ENCODE measurements around the gene CER1.

The CER1 gene, protein sequence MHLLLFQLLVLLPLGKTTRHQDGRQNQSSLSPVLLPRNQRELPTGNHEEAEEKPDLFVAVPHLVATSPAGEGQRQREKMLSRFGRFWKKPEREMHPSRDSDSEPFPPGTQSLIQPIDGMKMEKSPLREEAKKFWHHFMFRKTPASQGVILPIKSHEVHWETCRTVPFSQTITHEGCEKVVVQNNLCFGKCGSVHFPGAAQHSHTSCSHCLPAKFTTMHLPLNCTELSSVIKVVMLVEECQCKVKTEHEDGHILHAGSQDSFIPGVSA

DNA sequence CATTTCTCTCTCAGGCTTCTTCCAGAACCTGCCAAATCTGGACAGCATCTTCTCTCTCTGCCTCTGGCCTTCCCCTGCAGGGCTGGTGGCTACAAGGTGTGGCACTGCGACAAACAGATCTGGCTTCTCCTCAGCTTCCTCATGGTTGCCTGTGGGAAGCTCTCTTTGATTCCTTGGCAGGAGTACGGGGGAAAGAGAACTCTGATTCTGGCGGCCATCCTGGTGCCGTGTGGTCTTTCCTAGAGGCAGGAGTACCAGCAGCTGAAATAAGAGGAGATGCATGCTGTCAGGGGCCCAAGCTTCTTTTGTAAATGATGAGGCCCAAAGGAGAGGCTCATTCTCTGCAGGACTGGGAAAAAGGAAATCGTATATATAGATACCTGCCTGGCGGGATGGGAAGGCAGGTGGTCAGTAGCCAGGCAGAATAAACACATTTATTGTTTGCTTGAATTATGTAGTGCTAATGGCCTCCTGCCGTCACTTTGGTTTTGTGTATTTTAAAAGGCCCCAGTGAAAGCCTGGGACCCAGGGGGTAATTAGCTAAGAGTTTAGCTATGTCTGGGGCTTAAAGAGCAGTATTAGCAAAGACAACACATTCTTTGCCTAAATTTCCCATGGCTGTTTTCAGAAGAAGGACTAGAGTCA lies at the start of gene CER1:
Gene CER1 (minus strand): TSS at position 343 of the 645 bp plus-strand sequence. CDS start 61 bp downstream, at position 282.
- no peak for DNase-seq

DNA sequence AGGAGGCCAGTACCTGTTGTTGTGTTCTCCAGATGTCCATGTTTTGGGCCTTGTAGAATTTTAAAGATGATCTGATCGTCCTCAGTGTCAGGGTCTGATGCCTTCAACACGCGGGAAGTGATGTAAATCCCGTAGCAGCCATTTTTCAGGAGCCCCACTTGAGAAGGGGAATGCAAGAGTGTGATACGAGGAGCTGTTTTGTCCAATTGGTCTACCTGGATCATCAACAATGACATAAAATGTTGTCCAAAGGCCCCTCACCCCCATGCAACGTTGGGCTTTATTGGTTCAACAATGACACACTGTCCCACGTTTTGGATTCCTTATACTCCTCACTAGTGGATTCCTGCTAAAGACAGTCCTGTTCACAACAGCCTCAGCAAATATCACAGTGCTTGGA lies 48.1 kb upstream of the CER1 start:
- DNase-seq = no peak

DNA sequence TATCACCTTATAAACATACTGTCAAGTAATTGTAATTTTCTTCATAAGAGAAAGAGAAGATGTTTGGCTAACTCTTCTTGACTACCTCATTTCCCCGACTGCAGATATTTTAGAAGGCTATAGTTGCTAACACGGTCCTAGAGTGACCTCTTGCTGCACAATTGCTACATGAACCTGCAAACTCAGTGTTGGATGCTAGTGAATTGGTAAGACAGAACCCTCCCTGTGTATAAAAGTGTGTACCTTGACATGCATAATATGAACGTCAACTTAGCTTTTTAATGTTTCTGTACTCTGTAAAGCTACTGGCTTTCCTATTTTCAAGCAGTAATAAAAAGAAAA lies 46.7 kb upstream of the CER1 start:
- peak; percentile 0 to 11 for DNase-seq

DNA sequence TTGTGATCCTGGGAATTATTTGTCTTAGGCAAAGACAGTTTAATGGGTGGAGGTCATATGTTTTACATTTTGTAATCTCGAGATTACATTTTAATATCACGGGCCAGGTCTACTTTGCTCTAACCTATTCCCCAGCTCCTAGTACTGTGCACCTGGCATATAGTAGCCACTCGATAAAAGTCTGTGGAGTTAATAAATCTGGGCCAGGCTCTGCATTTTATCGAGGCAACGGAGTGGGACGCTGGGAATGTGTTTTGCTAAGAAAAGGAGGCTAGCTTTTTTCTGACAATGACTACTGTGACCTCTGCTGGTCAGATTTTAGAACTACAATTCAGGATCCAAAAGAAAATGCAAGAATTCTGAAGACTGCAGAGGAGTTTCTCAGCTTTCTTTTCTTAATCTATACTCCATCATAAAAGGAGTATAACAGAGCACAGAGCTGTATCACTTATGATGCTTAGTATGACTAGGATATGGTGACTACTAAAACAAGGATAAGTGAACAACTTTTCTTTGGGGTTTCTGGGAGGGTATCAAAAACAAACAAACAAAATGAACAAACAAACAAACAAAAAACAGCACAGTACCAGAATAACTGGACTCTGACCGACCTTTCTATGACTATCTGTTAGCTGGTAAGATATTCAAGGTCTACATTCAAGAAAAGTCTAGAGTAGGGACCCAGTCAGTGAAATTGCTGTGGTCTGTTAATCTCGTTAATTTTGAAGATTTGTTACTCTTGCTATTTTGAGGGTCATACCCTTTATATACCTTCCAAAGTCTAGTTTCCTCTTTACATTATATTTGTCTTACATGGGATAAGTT lies 46.1 kb upstream of the CER1 start:
- peak in 1 of 2 experiments; percentile 27 for DNase-seq

DNA sequence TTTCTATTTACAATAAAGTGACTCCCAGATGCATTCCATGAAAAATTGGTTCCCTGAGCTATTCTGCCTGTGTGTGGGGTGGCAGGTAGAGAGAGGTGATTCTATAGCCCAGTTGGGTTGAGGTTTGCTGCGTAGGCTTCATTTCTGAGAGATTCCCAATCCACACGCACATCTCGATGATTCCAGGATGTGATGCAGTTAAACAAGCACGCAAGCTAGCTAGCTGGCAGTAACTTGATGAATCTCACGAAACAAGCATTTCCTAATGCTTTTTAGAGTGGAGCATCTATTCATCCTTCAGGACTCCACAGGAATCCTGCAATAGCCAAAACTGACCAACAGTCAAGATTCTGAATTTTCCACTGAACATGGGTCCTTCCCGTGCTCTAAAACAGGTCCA lies 43.8 kb upstream of the CER1 start:
- no peak for DNase-seq

DNA sequence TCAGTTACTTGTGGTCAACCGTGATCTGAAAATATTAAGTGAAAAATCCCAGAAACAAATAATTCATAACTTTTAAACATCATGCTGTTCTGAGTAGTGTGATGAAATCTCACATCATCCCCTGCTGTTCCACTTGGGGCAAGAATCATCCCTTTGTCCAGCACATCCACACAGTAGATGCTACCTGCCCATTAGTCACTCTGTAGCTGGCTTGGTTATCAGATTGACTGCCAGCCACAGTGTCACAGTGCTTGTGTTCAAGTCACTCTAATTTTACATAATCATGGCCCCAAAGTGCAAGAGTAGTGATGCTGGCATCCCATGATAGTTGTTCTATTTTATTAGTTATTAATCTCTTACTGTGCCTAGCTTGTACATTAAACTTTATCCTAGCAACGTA lies 39.1 kb upstream of the CER1 start:
- DNase-seq = no peak

DNA sequence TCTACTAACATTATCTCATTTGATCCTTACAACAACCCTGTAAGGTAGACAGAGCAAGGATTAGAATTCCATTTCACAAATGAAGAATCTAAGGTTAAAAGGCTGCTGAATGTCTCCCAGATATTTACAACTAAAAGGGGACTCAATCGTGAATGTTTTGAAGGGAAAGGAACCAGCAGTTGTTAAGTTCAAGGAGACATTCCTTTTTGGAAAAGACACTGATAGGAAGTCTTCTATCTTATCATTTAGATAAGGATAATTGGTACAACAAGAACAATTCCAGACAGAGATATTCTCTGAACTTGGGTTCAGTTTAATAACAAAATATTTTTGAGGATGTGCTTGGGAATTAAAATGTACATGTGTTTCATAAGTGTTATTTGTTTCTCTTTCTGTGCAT lies 37.5 kb upstream of the CER1 start:
- no peak for DNase-seq

DNA sequence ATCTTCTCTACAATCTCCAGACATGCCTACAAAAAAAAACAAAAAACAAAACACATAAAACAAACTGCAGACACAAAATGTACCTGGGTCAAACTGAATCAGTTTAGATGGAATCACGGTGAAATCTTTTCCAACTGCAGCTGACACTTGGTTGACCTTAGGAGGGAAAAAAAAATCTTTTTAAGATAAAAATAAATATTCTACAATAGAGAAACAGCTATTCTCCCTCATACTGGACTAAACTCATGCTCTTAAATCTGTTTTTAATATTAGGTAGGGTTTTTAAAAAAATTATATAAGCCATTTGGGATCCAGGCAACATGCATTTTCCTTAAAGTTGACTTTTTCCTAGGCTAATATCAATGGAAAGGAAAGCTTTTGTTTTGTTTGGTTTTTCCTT lies 33.8 kb upstream of the CER1 start:
- DNase-seq = no peak

DNA sequence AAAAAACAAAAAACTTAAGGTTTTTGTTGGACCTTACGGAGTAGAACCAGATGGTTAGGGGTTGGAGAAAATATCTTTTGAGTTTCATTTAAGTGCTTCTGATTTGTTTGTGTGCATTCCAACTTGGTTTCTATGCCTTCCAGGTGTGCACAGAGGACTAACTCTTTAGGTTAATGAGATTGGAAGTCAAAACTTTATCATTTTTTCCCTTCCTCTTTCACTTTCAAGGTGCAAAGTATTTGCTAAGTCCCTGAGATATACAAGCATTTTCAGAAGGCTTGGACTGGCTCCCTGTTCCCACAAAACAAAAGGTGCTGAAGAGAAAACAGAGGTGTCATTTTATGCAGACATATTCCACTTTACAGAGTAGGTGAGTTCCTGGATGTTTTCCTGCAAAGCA lies 30.3 kb upstream of the CER1 start:
- DNase-seq = no peak

DNA sequence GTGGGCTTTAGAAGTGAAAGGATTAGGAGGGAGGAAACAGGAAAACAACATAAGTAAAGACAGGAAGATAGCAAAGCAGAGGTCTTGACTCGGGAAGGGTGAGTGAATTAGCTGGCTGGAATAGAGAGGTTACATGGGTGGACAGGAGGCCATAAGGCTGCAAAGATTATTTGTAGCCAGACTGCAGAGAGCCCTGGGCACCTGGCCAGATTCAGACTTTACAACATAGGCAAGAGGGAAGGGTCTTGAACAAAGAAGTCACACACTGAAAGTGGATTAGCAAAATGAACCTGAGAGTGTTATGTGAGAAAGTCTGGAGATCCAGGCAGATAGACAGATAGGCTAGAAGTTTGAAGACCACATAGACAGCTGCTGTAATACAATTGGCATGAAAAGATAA lies 29.7 kb upstream of the CER1 start:
- no peak for DNase-seq

DNA sequence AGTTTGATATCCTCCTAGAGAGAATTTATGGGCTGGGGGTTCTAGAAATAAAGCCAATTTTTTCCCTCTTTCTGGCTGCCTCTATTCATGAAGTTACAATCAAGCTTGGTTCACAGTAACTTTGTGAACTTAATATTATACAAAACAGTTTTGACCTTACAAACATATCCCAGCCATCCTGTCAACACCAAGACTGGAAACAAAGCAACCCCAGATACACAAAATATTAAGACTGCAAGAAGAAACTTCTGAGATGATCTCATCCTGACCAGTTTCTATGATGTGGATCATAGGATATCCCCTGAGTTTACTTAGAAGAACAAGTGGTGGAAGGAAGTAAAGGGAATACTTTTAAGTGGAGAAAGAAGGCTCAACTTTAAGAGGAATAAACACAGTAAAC lies 28.3 kb upstream of the CER1 start:
- no peak for DNase-seq

DNA sequence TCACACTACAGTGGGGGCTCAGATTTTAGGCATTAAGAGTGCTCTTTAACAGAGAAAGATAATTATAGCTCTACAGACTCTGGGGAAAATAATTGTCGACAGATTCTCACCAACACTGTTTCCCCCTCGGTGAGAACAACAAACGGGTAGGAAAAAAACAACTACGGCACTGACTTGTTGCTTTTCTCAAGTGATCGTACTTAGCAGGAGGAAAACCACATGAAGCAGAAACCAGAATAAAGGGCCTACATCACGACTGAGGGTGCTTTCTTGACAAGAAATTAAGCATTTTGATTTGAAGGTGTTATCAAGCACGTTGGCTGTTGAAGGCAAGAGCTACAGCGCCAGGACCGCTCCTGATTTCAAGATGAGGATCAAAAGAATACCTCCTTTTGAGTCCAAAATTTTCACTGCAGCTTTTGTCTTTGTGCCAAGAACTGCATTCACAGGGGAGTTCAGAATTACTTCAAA lies 27.2 kb upstream of the CER1 start:
- DNase-seq = no peak

DNA sequence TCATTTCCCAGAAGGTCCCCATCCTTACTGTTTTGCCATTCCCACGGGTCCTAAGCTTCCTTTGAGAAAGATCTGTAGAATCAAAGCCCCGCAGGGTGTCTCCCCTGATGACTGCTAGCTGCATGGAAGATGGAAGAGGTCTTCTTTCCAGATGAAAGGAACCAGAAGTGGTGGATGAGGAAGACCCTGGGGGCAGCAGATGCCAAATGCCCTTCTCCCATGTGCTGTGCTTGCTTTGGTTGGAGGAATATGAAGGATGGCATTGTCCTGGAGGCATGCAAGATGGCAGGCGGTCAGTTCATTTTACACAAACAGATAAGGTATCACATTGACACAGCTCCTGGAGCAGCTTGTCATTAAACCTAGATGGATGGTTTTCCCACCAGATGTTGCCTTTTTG lies 25.8 kb upstream of the CER1 start:
- DNase-seq = no peak

DNA sequence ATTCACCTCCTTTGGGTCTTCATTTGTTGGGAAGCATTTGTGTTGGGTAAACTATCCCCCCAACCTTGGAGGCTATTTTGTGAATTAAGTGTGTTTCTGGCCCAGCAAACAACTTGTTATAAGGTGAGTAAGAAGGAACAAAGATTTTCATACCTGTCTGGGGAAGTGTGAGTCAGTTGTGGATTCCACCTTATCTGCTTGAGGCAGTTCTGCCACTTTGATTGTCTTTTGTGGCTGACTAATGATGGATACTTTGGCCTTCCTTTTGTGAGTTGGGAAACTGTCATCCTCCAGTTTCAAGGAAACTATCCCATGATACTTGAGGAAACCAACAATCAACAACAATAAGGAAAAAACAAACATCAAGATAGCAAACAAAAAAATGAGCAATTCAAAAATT lies 24.6 kb upstream of the CER1 start:
- DNase-seq = no peak

DNA sequence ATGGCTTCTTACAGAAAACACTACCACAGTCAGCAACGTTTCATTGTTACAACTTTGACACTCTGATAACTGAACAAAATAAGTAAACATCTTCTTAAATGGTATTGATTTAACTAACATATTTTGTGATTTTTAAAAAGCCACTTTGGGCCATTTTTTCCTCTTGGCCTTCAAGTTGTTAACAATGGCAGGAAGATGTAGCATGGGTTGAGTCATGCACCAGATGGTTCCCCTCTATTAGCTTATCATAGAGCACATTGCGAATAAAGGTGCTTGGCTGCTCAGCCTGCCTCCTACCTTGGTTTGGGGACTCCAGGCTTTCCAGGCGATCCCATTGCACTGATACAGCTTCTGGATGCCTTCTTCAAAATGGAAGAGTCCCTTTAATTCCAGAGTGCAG lies 24.1 kb upstream of the CER1 start:
- no peak for DNase-seq

DNA sequence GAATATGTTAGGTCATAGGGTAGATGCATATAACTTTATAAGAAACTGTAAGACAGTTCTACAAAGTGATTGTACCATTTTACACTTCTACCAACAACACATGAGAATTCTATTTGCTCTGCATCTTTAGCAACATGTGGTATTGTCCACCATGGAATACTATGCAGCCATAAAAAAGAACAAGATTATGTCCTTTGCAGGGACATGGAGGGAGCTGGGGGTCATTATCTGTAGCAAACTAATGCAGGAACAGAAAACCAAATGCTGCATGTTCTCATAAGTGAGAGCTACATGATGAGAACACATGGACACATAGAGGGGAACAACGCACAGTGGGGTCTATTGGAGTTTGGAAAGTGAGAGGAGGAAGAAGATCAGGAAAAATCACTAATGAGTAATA lies 22.2 kb upstream of the CER1 start:
- no peak for DNase-seq

DNA sequence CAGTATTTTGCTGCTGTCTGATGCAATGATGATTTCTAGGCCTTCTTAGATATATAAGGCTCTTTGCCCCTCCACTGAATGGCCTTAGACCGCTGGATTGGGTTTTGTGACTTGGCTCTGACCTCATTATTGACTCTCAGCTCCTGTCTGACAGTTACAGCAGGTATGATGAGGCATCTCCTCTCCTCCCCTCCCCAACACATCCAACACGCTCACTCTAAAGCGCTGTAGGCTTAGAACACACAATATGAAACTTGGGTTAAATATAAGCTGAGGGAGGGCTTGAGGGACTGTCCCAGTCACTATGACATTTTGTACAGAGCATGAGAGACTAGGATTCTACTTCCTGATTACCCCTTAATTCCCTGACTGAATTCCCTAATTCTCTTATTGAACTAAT lies 18.8 kb upstream of the CER1 start:
- DNase-seq = no peak

DNA sequence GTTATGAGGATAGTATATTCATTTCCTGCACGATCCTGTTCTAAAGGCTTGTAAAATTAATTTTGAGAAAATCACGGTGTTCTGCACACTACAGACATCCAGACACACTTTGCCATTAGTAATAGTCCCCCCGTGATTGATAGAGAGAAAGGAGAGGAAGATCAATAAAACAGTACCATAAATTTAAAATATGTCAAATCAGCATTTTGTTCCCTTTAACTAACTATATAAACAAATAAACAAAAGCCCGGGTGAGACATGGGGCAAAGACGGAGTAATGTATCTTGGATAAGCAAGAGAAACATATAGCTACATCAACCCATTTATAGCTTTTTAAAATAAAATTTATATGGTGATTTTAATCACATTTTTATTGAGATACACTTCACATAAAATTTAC lies 10.6 kb upstream of the CER1 start:
- no peak for DNase-seq

DNA sequence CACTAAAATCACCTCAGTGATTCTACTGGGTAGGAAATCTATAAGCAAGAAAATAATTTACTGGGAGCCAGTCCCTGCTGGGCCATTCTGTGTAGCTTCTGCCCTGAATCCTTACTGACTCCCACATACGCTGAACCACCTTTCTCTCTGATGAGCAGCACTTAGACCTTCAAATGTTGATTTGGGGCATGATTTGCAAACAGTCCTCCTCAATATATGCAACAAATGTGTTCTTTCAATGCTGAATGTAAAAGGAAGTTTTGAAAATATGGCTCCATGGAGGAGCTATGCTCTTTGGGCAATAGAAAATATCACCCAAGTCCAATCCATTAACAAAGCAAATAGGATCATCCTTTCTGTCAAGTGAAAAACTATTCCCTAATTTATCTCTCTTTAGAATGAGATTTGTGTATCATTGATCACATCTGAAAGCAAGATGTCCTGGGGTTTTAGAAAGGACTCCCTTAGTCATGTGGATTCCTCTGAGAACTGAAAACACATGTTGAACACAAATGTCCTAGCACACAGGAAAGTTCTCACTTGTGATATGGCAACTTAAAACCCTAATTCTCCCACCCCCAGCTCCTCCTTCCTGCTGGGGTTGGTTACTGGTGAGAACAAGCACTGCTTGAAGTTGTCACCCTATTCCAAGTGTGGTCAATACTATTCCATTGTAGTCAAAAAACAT lies 8.9 kb upstream of the CER1 start:
- no peak for DNase-seq

DNA sequence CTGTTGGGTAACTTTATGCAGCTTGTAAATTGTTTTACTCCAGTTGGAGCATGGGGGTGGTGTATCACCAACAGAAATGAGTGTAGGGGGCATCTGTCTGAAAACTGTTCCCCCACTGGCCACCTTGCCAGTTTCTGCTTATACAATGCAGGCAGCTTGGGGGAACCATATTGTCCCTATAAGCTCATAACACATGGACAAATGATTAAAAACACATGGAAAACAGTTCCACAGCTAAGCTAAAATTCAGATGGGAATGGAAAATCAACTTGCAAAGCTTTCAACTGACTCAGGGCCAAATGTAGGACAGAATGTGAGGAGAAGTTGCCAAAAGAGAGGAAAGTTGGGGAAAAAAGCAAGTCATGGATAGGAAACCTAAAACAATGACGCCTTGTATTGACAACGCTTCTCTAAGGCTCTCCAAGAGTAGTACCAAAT lies 7.9 kb upstream of the CER1 start:
- DNase-seq = no peak

DNA sequence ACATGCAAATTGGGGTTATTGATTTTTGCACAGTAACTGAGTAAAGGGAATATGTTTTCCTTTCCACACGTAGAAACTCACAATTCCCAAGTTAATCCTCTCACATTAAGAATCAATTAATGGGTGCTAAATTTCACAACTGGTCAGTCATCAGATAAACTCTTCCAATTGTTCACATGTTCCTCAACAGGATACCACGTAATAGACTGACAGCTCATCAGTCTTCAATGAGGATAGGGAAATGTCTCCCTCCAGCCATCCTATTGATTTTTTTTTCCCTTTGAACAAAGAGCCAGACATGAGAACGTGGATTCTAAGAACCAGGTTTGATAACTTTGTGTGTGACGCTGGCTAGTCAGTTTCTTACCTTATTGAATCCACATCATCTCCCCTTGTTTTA lies 768 bp upstream of the CER1 start:
- no peak for DNase-seq

DNA sequence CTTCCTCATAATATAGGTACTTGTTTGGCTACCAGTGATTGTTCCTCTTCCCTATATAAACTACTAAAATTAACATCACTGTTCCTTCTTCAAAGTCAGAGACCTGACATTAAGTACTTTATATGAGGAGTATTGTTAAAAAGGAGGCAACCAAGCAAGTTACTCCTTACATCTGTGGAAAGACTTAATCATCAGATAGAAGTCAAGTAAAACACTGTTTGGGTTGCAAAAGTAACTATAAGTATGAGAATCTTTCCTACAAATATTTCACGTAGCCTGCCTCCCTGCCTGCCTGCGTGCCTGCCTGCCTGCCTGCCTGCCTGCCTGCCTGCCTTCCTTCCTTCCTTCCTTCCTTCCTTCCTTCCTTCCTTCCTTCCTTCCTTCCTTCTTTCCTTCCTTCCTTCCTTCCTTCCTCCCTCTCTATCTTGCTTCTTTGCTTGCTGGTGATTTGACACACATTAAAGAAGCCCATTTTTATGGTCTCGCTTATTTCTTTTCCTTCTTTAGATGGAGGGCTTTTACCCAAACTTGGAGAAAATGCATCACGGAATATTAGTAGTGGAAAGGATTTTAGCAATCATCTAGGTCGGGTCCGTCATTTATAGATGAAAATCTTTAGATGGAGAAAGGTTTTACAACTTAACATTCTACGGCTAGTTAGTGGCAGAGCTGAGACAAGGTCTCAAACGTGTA lies 3.2 kb downstream of the CER1 start:
- DNase-seq = no peak

DNA sequence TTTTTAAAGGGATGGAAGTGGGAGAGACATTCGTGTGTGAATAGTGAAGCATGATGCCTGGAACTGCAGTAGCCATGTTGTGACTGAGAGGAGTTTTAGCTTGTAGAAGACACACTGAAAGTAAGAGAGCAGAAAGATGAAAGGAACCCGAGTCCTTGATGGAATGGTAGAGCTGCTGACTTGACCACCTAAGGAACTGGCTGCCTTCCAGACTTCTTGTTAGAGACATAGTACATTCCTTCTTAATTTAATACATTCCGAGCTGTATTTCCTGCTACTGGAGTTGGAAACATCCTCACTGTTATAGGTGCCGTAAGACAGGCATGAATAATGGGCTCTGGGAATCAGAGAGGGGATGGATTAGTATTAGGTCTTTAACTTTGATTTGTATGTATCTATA lies 7.4 kb downstream of the CER1 start:
- DNase-seq = no peak
